ENCODE data around the gene PANX3. TPM values are rescaled to one million over a fixed set of nuclear protein-coding genes. Genes with fewer than 3 reads are reported as not detected.

The PANX3 gene
- polyA plus RNA-seq, 1 donor from 2014 or later, result not detected

GRCh38 chr11:124635932-124636331 lies 24.7 kb downstream of the PANX3 start:
- TF ChIP-seq RAD21 (conservative IDR thresholded peaks at IDR 0.05) (no peak), TAF1 (IDR thresholded peaks at IDR 0.05; ENCODE audit: low read depth) (no peak), MXI1 (conservative IDR thresholded peaks at IDR 0.05; ENCODE audit: poor library complexity, severe bottlenecking) (no peak), POLR2AphosphoS5 (IDR thresholded peaks at IDR 0.05) (no peak), EP300 (conservative IDR thresholded peaks at IDR 0.05; ENCODE audit: poor library complexity, severe bottlenecking) (no peak)
- TF ChIP-seq, protein P1, sequence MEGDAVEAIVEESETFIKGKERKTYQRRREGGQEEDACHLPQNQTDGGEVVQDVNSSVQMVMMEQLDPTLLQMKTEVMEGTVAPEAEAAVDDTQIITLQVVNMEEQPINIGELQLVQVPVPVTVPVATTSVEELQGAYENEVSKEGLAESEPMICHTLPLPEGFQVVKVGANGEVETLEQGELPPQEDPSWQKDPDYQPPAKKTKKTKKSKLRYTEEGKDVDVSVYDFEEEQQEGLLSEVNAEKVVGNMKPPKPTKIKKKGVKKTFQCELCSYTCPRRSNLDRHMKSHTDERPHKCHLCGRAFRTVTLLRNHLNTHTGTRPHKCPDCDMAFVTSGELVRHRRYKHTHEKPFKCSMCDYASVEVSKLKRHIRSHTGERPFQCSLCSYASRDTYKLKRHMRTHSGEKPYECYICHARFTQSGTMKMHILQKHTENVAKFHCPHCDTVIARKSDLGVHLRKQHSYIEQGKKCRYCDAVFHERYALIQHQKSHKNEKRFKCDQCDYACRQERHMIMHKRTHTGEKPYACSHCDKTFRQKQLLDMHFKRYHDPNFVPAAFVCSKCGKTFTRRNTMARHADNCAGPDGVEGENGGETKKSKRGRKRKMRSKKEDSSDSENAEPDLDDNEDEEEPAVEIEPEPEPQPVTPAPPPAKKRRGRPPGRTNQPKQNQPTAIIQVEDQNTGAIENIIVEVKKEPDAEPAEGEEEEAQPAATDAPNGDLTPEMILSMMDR (IDR thresholded peaks at IDR 0.05; ENCODE audit: poor library complexity, severe bottlenecking), result no peak
- no peak overlapping the region for H3K4me2 ChIP-seq (ENCODE audit: low read length)
- no peak overlapping the region for H2AFZ ChIP-seq (ENCODE audit: low read depth, low read length)
- no peak overlapping the region for H3K27ac ChIP-seq (ENCODE audit: low read length)
- H3F3A ChIP-seq (ENCODE audit: insufficient read depth, low read length, poor library complexity, severe bottlenecking), result no peaks in the 10 kb centered on the region
- H3K36me3 ChIP-seq (ENCODE audit: insufficient read depth, low read length), result peaks cover 10% of the 10 kb centered on the region
- no peaks in the 10 kb centered on the region for H3K9me2 ChIP-seq (ENCODE audit: insufficient read depth, low read length)
- H4K20me1 ChIP-seq (ENCODE audit: insufficient read depth), result no peaks in the 10 kb centered on the region
- H3K4me3 ChIP-seq (ENCODE audit: low read length), result no peak overlapping the region
- no peaks in the 10 kb centered on the region for H3K9me3 ChIP-seq (ENCODE audit: low read length)
- no peak overlapping the region for H3K9ac ChIP-seq (ENCODE audit: low read length)
- H3K27me3 ChIP-seq (ENCODE audit: insufficient read depth, low read depth, low read length), result no peaks in the 10 kb centered on the region
- H3K79me2 ChIP-seq (replicated peaks; ENCODE audit: insufficient read depth, low read length), result no peaks in the 10 kb centered on the region

GRCh38 chr11:124638500-124638899 lies 27.3 kb downstream of the PANX3 start:
- Histone ChIP-seq H3K4me3 (ENCODE audit: low read length) (no peak overlapping the region), H3K27ac (ENCODE audit: low read length) (no peak overlapping the region), H3K4me2 (ENCODE audit: low read length) (no peak overlapping the region), H2AFZ (ENCODE audit: low read depth, low read length) (no peak overlapping the region), H3K9me2 (ENCODE audit: insufficient read depth, low read length) (no peaks in the 10 kb centered on the region), H3K36me3 (ENCODE audit: insufficient read depth, low read length) (peaks cover 7% of the 10 kb centered on the region), H3K79me2 (replicated peaks; ENCODE audit: insufficient read depth, low read length) (no peaks in the 10 kb centered on the region), H3K9ac (ENCODE audit: low read length) (no peak overlapping the region), H3K9me3 (ENCODE audit: low read length) (no peaks in the 10 kb centered on the region), H4K20me1 (ENCODE audit: insufficient read depth) (no peaks in the 10 kb centered on the region), H3F3A (ENCODE audit: insufficient read depth, low read length, poor library complexity, severe bottlenecking) (no peaks in the 10 kb centered on the region), H3K27me3 (ENCODE audit: insufficient read depth, low read depth, low read length) (no peaks in the 10 kb centered on the region)
- TF ChIP-seq RAD21 (conservative IDR thresholded peaks at IDR 0.05) (no peak), MXI1 (conservative IDR thresholded peaks at IDR 0.05; ENCODE audit: poor library complexity, severe bottlenecking) (no peak), POLR2AphosphoS5 (IDR thresholded peaks at IDR 0.05) (no peak), EZH2 (IDR thresholded peaks at IDR 0.05; ENCODE audit: borderline replicate concordance, insufficient read depth, low read length, poor library complexity, severe bottlenecking) (no peak), REST (IDR thresholded peaks at IDR 0.05; ENCODE audit: borderline replicate concordance) (no peak), SMC3 (conservative IDR thresholded peaks at IDR 0.05; ENCODE audit: poor library complexity) (no peak), EP300 (conservative IDR thresholded peaks at IDR 0.05; ENCODE audit: poor library complexity, severe bottlenecking) (no peak), TAF1 (IDR thresholded peaks at IDR 0.05; ENCODE audit: low read depth) (no peak)
- TF ChIP-seq, protein P1 (IDR thresholded peaks at IDR 0.05; ENCODE audit: poor library complexity, severe bottlenecking), result no peak

Measured in neural cell (in vitro differentiated cells).